Measurements from ENCODE around the gene FGF23.

FGF23 gene

DNA sequence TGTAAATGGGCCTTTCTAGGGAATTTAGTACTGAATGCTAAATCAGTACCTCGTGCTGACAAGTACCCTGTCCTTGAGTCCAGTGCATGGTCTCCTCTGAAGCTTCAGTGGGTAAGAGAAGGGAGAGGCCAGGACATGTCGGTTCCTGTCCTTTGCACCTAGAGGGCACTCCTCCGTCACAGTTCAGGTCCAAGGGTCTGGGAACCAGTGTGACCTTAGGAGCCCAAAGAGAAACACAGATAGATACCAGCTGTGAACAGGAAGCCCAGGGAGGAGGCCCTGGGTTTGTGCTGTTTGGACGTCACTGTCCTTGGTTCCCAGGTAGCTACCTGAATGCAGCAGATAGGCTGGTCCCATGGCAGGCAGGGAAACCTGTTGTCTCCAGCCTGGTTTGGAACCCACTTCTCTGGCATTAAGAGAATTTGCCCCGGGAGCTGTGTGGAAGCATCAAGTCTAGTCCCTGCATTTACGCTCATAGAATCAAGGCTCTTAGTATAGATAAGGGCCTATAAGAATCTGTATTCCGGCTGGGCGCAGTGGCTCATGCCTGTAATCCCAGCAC lies 3.9 kb upstream of the FGF23 start:
- no peak for DNase-seq (ENCODE audit: low spot score)

GRCh38 chr12:4380332-4380731 lies 820 bp upstream of the FGF23 start:
- DNase-seq (ENCODE audit: low spot score), result no peak

GRCh38 chr12:4378772-4379171 lies 740 bp downstream of the FGF23 start:
- DNase-seq (ENCODE audit: low spot score), result no peak

DNA sequence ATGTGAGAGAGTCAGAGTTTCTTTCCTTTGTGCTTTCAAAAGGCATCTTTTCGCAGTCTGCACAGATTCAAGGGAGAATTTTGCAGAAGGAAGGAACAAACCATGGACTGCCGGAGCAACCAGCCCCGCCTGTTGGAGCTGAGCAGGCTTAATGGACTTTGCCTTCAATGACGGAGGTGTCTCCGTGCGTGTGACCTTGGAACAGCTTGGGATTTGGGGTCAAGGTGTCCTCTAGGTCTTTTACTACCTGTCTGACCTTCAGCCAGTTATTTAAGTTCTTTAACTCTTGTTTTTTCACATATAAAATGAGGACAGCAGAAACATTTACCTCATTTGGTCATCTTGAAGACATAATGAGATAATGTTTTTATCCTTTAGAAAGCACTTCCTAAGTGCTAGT lies 4.1 kb downstream of the FGF23 start:
- no peak for DNase-seq (ENCODE audit: low spot score)

- no peak for DNase-seq (ENCODE audit: low spot score)
These were observed 6.9 kb downstream of the FGF23 start for GRCh38 chr12:4372653-4373052.

DNA sequence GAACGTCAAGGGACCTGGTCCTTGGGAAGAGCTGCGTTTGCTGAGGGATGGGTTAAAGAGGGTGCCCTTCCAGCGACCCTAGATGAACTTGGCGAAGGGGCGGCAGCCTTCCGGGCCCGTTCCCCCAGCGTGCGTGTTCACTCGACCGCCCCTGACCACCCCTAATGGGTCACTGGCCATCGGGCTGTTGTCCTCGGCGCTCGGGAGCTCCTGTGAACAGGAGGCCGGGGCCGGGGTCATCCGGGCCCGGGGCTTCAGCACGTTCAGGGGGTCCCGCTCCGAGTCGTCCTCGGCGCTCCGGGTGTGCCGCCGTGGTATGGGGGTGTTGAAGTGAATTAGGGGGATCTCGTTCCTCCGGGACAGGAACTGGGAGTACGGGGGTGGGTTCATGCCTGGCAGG lies 9.2 kb downstream of the FGF23 start:
- DNase-seq (ENCODE audit: low spot score), result no peak

- DNase-seq (ENCODE audit: low spot score), result no peak
These were observed 10.0 kb downstream of the FGF23 start for GRCh38 chr12:4369548-4369947.

DNA sequence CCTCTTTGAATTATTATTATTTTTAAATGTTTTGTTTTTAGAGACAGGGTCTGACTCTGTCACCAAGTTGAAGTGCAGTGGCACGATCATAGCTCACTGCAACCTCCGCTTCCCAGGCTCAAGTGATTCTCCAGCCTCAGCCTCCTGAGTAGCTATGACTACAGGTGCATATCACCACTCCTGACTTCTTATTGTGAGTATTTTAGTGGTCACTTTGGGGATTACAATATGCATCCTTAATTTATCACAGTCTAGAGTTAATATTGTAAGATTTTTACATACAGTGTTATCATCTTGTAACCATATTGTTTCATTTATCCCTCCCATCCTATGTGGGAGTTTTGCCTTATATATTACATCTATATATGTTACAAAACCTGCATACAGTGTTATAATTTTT lies 13.4 kb downstream of the FGF23 start:
- no peak for DNase-seq (ENCODE audit: low spot score)

DNA sequence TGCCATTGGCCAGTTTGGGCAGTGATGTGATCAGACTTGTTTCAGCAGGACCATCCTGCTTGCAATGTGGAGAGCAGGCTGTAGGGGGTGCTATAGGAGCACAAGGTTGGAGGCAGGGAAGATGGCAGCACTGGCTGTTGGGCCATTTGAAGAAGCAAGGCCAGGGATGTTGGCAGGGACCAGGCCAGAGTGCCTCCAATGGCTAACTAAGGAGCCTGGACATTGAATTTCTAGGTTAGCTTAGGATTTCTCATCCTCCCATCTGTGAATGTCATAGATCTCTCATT lies 23.5 kb downstream of the FGF23 start:
- no peak for DNase-seq (ENCODE audit: low spot score)

DNA sequence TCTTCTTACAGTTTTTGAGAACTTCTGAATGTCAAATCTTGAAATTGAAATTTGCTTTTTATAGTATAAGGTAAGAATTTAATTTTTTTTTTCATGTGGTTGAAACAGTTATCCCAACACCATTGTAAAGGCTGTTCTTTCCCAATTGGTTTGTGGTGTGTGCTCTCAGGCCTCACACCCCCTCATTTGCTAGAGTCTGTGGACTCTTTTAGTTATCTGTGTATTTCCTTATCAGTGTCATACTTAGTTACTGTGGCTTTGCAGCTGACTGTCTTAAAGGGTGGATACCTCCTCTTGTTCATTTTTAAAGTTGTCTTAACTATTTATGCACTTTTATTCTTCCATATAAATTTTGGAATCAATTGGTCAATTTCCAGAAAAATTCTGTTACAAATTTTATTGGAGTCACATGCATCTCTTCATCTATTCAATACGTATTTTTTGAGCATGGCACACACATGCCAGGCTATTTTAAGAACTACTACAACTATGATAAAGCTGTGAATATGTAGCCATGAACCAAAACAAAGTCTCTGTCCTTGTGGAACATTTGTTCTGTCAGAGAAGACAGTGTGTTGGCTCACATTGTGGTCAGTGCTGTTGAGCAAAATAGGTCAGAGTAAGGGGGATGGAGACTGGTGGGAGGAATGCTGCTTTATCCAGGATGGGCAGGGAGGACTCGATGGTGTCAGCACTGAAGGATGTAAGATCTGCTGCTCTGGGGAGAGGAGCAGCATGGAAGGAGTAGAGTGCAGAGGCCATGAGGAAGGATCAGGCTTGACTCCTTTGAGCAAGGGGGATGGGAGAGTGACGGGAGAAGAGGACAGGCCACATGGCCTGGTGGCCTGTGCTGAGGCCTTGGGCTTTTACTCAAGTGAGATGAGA lies 24.1 kb downstream of the FGF23 start:
- no peak for DNase-seq (ENCODE audit: low spot score)

GRCh38 chr12:4353785-4354208 lies 25.7 kb downstream of the FGF23 start:
- no peak for DNase-seq (ENCODE audit: low spot score)

DNA sequence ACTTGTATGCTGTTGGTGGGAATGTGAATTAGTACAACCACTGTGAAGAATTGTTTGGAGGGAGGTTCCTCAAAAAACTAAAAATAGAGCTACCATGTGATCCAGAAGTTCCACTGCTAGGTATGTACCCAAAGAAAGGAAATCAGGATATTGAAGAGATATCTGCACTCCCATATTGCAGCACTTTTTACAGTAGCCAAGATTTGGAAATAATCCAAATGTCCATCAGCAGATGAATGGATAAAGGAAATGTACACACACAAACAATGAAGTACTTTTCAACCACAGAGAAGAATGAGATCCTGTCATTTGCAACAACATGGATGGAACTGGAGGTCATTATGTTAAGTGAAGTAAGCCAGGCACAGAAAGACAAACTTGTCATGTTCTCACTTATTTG lies 32.6 kb downstream of the FGF23 start:
- no peak for DNase-seq (ENCODE audit: low spot score)

GRCh38 chr12:4331842-4332241 lies 47.7 kb downstream of the FGF23 start:
- no peak for DNase-seq (ENCODE audit: low spot score)

- DNase-seq (ENCODE audit: low spot score), result no peak
These were observed 48.3 kb downstream of the FGF23 start for GRCh38 chr12:4331221-4331620.

- no peak for DNase-seq (ENCODE audit: low spot score)
These were observed 49.3 kb downstream of the FGF23 start for GRCh38 chr12:4330203-4330602.

- DNase-seq (ENCODE audit: low spot score), result no peak
These were observed 52.2 kb downstream of the FGF23 start for GRCh38 chr12:4327293-4327692.

- no peak for DNase-seq (ENCODE audit: low spot score)
These were observed 53.5 kb downstream of the FGF23 start for GRCh38 chr12:4325966-4326365.

GRCh38 chr12:4324366-4324765 lies 55.1 kb downstream of the FGF23 start:
- no peak for DNase-seq (ENCODE audit: low spot score)

DNA sequence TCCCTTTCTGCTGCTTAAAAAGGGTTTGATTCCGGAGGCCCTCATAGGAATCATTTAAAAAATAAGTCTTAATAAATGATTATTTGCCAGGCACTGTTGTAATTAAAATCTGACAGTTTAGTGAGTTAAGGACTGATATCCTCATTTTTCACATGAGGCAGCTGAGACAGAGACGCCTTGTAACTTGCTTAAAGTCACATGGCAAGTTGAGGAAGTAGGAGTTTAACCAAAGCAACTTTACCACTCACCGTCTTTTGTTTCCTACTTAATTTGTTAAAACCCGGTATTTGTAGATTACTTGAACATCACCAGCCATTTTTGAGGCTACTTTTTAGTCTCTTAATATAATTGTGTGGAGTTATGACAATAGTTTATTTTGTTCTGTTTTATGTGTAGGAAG lies 56.1 kb downstream of the FGF23 start:
- no peak for DNase-seq (ENCODE audit: low spot score)

- DNase-seq (ENCODE audit: low spot score), result no peak
These were observed 56.8 kb downstream of the FGF23 start for GRCh38 chr12:4322726-4323125.

- DNase-seq (ENCODE audit: low spot score), result peak; percentile 92
These were observed 58.4 kb downstream of the FGF23 start, which contains the start of gene TIGAR for GRCh38 chr12:4320853-4321701. Gene TIGAR (plus strand): TSS chr12:4321213. CDS start chr12:4321272, 59 bp downstream.

- no peak for DNase-seq (ENCODE audit: low spot score)
These were observed 59.0 kb downstream of the FGF23 start for GRCh38 chr12:4320497-4320852.

Data from HuH-7 (cell line).